ENCODE measurements around the gene ABR. TPM values are rescaled to one million over a fixed set of nuclear protein-coding genes. Genes with fewer than 3 reads are reported as not detected.

ABR gene
- total and polyA plus RNA-seq, 9 donors = 25.0 to 94.6 (median 60.2) TPM

- H3K4me3 ChIP-seq = no peak overlapping the region
- no peak overlapping the region for H3K27ac ChIP-seq
- TF ChIP-seq POLR2A (IDR thresholded peaks at IDR 0.05) = no peak
- WGBS, 3 donors = 87 to 90% (median 87%) methylated on average over 29 to 30 of the region's 30 CpGs
- no peaks in the 10 kb centered on the region for H3K9me3 ChIP-seq
- peaks cover 2% of the 10 kb centered on the region for H3K4me1 ChIP-seq (ENCODE audit: insufficient read depth)
- no peak for DNase-seq
- no peaks in the 10 kb centered on the region for H3K36me3 ChIP-seq
- H3K27me3 ChIP-seq = no peaks in the 10 kb centered on the region
- intact Hi-C loops (cut with DNase I) = no loop called here
Observed at GRCh38 chr17:1025733-1026598, 153.8 kb downstream of the ABR start.

DNA sequence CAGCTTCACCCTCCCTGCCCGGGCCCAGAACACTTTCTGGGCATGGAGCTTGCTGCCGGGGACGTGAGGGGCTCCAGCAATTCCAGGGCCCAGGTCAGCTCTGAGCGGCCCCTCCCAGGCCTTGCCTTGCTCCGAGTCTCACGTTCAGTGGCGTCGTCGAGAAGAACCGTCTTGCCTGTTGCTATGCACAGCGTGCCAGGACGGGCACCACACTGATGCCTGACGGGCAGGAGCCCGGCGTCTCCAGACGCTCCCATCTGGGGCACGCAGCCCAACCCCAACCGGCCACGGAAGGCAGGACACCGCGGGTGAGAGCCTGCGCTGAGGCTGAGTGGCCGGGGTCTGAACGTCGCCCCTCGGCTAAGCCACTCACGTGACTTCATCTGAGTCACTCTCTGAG is 155.7 kb downstream of the ABR start:
- no peaks in the 10 kb centered on the region for H3K36me3 ChIP-seq
- no peak overlapping the region for H3K4me3 ChIP-seq
- DNase-seq = no peak
- H3K4me1 ChIP-seq (ENCODE audit: insufficient read depth) = no peaks in the 10 kb centered on the region
- H3K27me3 ChIP-seq = no peaks in the 10 kb centered on the region
- WGBS, 3 donors = 92 to 94% (median 93%) methylated on average over 26 to 27 of the region's 27 CpGs
- TF ChIP-seq, protein P1, sequence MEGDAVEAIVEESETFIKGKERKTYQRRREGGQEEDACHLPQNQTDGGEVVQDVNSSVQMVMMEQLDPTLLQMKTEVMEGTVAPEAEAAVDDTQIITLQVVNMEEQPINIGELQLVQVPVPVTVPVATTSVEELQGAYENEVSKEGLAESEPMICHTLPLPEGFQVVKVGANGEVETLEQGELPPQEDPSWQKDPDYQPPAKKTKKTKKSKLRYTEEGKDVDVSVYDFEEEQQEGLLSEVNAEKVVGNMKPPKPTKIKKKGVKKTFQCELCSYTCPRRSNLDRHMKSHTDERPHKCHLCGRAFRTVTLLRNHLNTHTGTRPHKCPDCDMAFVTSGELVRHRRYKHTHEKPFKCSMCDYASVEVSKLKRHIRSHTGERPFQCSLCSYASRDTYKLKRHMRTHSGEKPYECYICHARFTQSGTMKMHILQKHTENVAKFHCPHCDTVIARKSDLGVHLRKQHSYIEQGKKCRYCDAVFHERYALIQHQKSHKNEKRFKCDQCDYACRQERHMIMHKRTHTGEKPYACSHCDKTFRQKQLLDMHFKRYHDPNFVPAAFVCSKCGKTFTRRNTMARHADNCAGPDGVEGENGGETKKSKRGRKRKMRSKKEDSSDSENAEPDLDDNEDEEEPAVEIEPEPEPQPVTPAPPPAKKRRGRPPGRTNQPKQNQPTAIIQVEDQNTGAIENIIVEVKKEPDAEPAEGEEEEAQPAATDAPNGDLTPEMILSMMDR (IDR thresholded peaks at IDR 0.05) = no peak
- TF ChIP-seq EP300 (IDR thresholded peaks at IDR 0.05) = no peak
- TF ChIP-seq POLR2A (IDR thresholded peaks at IDR 0.05) = no peak
- no peak overlapping the region for H3K27ac ChIP-seq
- no peaks in the 10 kb centered on the region for H3K9me3 ChIP-seq
- intact Hi-C loops (cut with DNase I) = no loop called here

GRCh38 chr17:1022278-1023024 is 157.3 kb downstream of the ABR start:
- Histone ChIP-seq H3K4me3 (no peak overlapping the region), H3K36me3 (no peaks in the 10 kb centered on the region), H3K27me3 (no peaks in the 10 kb centered on the region), H3K9me3 (no peaks in the 10 kb centered on the region), H3K4me1 (ENCODE audit: insufficient read depth) (no peaks in the 10 kb centered on the region), H3K27ac (no peak overlapping the region)
- intact Hi-C loops (cut with DNase I) = no loop called here
- 78 to 81% (median 80%) methylated on average over 31 to 32 of the region's 32 CpGs for WGBS, 3 donors
- no peak for DNase-seq
- TF ChIP-seq EP300 (IDR thresholded peaks at IDR 0.05) = no peak
- no peak for TF ChIP-seq POLR2A (IDR thresholded peaks at IDR 0.05)
- TF ChIP-seq, protein P1 (IDR thresholded peaks at IDR 0.05) = no peak

DNA sequence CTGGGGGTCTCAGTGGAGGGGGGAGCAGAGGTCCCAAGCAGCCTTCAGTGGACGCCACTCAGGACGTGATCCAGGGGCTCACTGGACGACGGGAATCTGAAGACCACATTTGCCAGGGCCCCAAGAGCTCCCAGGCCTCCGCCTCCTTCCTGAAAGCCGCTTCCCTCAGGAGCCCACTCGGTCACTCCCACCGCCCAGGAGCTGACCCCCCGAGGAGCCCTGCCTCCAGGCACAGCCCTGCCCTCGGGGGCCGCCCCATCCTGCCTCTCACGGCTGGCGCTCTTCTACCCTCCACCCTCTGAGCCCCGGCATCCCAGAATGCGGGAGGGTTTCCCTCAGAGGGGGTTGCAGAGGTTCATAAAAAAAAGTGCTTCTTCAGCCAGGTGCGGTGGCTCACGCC is 158.6 kb downstream of the ABR start:
- WGBS, 3 donors = 83 to 89% (median 83%) methylated on average over 17 of the region's 17 CpGs
- no peak for DNase-seq
- no peaks in the 10 kb centered on the region for H3K27me3 ChIP-seq
- TF ChIP-seq POLR2A (IDR thresholded peaks at IDR 0.05) (no peak), EP300 (IDR thresholded peaks at IDR 0.05) (no peak)
- TF ChIP-seq, protein P1 (IDR thresholded peaks at IDR 0.05) = no peak
- no peaks in the 10 kb centered on the region for H3K36me3 ChIP-seq
- intact Hi-C loops (cut with DNase I) = no loop called here
- no peak overlapping the region for H3K4me3 ChIP-seq
- H3K4me1 ChIP-seq (ENCODE audit: insufficient read depth) = no peaks in the 10 kb centered on the region
- H3K27ac ChIP-seq = no peak overlapping the region
- no peaks in the 10 kb centered on the region for H3K9me3 ChIP-seq
